GM12878 (cell line): ENCODE results near the gene YWHAG. TPM values are rescaled to one million over a fixed set of nuclear protein-coding genes. Genes with fewer than 3 reads are reported as not detected.

Source experiments
- ATAC-seq: fragments of 200-7000 bp; cut with Tn5 transposase; 3 replicates; pipeline ENCODE4 v1.9.1; 2020; ENCODE audit warnings: mild to moderate bottlenecking, moderate library complexity
- BruUV-seq: library from RNA; stranded (reverse); fragments of 400-500 nt; replicated peaks from 2 replicates; lab custom pipeline; 2021; lab: Mats Ljungman, UMichigan
- CTCF ChIA-PET: fragments of 300-600 bp; sonication (Branson Sonifier 250); formaldehyde crosslinking; extraction: SDS; loops from one replicate; lab custom pipeline; 2021; ENCODE audit warnings: inconsistent platforms; lab: Yijun Ruan, JAX
- POLR2A ChIA-PET: fragments of 350-600 bp; formaldehyde crosslinking; extraction: SDS; loops from one replicate; lab custom pipeline; 2021; ENCODE audit warnings: inconsistent platforms; lab: Charles Lee
- RAD21 ChIA-PET: fragments of 300-600 bp; sonication (Branson Sonifier 250); formaldehyde crosslinking; loops from one replicate; lab custom pipeline; 2023; ENCODE audit warnings: antibody characterized with exemption; ENCODE audit not compliant: unreplicated experiment; lab: Charles Lee
- SMC1A ChIA-PET: fragments of 300-600 bp; sonication (Branson Sonifier 250); formaldehyde crosslinking; loops from one replicate; lab custom pipeline; 2023; ENCODE audit not compliant: unreplicated experiment, uncharacterized antibody; lab: Charles Lee
- DNase-seq: peaks from one replicate; pipeline ENCODE4 v3.0.0-alpha.2; 2011; ENCODE audit warnings: low read depth, low spot score
- FAIRE-seq: peaks from 3 replicates; lab custom pipeline; 2011; peaks lifted over from hg19 to GRCh38; lab: Jason Lieb, UNC
- H2AFZ ChIP-seq: 2 replicates; pipeline ENCODE4 v1.6.0; 2011; ENCODE audit warnings: low read depth, low read length, control low read depth; ENCODE audit not compliant: control insufficient read depth
- H3K27ac ChIP-seq: 2 replicates; pipeline ENCODE4 v1.5.1; 2011; ENCODE audit warnings: control low read depth; ENCODE audit not compliant: control insufficient read depth, insufficient read depth
- H3K27me3 ChIP-seq, 2 experiments: replicated peaks in 1 of 2; 2 replicates each; pipeline versions ENCODE4 v1.6.0 to v1.6.1; 2011; ENCODE audit warnings: low read length in 1 of 2; ENCODE audit not compliant: control insufficient read depth in 2 of 2, insufficient read depth in 2 of 2
- H3K36me3 ChIP-seq, 2 experiments: 2 replicates each; pipeline ENCODE4 v1.5.1; 2011; ENCODE audit warnings: low read length in 1 of 2; ENCODE audit not compliant: control insufficient read depth in 2 of 2, insufficient read depth in 2 of 2
- H3K4me1 ChIP-seq: 2 replicates; pipeline ENCODE4 v1.6.1; 2011; ENCODE audit warnings: mild to moderate bottlenecking, low read length, moderate library complexity, mixed read lengths; ENCODE audit not compliant: control insufficient read depth, insufficient read depth
- H3K4me2 ChIP-seq: 2 replicates; pipeline ENCODE4 v1.6.0; 2011; ENCODE audit warnings: control low read depth; ENCODE audit not compliant: control insufficient read depth, insufficient read depth
- H3K4me3 ChIP-seq: fragments of 200-600 bp; sonication (generic); 2 replicates; pipeline ENCODE4 v1.5.1; 2016
- H3K79me2 ChIP-seq: 2 replicates; pipeline ENCODE4 v1.6.0; 2011; ENCODE audit warnings: low read length; ENCODE audit not compliant: control insufficient read depth, insufficient read depth
- H3K9ac ChIP-seq: 2 replicates; pipeline ENCODE4 v1.8.0; 2011; ENCODE audit warnings: low read length, control low read depth, mixed read lengths; ENCODE audit not compliant: control insufficient read depth, insufficient read depth
- H3K9me3 ChIP-seq: replicated peaks from 3 replicates; pipeline ENCODE4 v1.5.1; 2011; ENCODE audit warnings: mild to moderate bottlenecking, low read length; ENCODE audit not compliant: control insufficient read depth, insufficient read depth
- H4K20me1 ChIP-seq: 2 replicates; pipeline ENCODE4 v1.6.0; 2011; ENCODE audit not compliant: control insufficient read depth, insufficient read depth
- NR2C1 ChIP-seq: fragments of 450-650 bp; IDR thresholded peaks from 2 replicates; pipeline ENCODE4 v1.6.1; 2017; ENCODE audit warnings: antibody characterized with exemption, mild to moderate bottlenecking, moderate library complexity
- POLR2AphosphoS2 ChIP-seq: IDR thresholded peaks from 2 replicates; pipeline ENCODE4 v1.6.1; 2011; ENCODE audit warnings: low read depth, mild to moderate bottlenecking, low read length, improper control_type of control experiment, moderate library complexity
- SUPT20H ChIP-seq: IDR thresholded peaks from 2 replicates; pipeline ENCODE4 v1.6.1; 2011; ENCODE audit warnings: low read depth, mild to moderate bottlenecking, low read length, moderate library complexity, borderline replicate concordance; ENCODE audit not compliant: control insufficient read depth
- YY1 ChIP-seq: IDR thresholded peaks from 2 replicates; pipeline ENCODE4 v1.6.1; 2011; ENCODE audit warnings: low read depth, mild to moderate bottlenecking, low read length
- ZNF217 ChIP-seq: fragments of 450-650 bp; IDR thresholded peaks from 2 replicates; pipeline ENCODE4 v1.6.1; 2017; ENCODE audit warnings: antibody characterized with exemption, mild to moderate bottlenecking
- ZNF687 ChIP-seq: fragments of 450-650 bp; IDR thresholded peaks from 2 replicates; pipeline ENCODE4 v1.6.1; 2017; ENCODE audit warnings: mild to moderate bottlenecking, moderate library complexity
- WGBS: methylation state at CpG from one replicate; pipeline ENCODE4 v1.1.6; 2016; ENCODE audit warnings: low lambda C conversion rate; ENCODE audit not compliant: insufficient replicate concordance, insufficient coverage; ENCODE audit errors: missing lambda C conversion rate; 5-methylcytosine and 5-hydroxymethylcytosine counted together
- in situ Hi-C: fragments of 300-500 bp; cut with MboI; formaldehyde crosslinking; loops from 9 replicates; pipeline ENCODE4 v1.14.3; 2018; ENCODE audit warnings: mixed read lengths
- intact Hi-C: fragments of 100-400 bp; cut with micrococcal nuclease; formaldehyde crosslinking; loops from one replicate; pipeline ENCODE4 v1.14.2; 2022; ENCODE audit not compliant: unreplicated experiment
- polyA plus RNA-seq, 11 experiments: library from polyadenylated mRNA; depleted of rRNA in 4 of 11; unstranded in 6 of 11; stranded (reverse) in 5 of 11; fragments of >200 nt; fragmentation: Nextera tagmentation in 4 of 11; fragmentation: Illumina TruSeq in 1 of 11; extraction: Ambion mirVana in 4 of 11; extraction: Trizol in 1 of 11; gene quantifications; 1 replicate in 1 of 11; 2 replicates in 10 of 11; pipeline versions ENCODE4 v1.2.1 to v1.2.3, GENCODE V29; 2011 to 2016; ENCODE audit warnings: inconsistent platforms in 2 of 11, missing spikeins in 2 of 11, low read depth in 1 of 11
- total RNA-seq, 4 experiments: library from RNA; depleted of rRNA in 3 of 4; stranded (reverse); fragments of >200 nt in 3 of 4; fragmentation: Illumina TruSeq in 1 of 4; extraction: Trizol in 1 of 4; gene quantifications; 2 replicates each; pipeline versions ENCODE4 v1.2.1 to v1.2.3, GENCODE V29; 2013 to 2021
- TF ChIP-seq, protein P1 (sequence below): IDR thresholded peaks from 2 replicates; pipeline ENCODE4 v1.6.1; 2012; ENCODE audit warnings: low read length, inconsistent platforms

The YWHAG gene
- total and polyA plus RNA-seq, 10 of the 15 experiments (the other 5 are each of a cell fraction or from before 2014, with no cell fraction given), result 20.2 to 157 (median 41.3) TPM

DNA sequence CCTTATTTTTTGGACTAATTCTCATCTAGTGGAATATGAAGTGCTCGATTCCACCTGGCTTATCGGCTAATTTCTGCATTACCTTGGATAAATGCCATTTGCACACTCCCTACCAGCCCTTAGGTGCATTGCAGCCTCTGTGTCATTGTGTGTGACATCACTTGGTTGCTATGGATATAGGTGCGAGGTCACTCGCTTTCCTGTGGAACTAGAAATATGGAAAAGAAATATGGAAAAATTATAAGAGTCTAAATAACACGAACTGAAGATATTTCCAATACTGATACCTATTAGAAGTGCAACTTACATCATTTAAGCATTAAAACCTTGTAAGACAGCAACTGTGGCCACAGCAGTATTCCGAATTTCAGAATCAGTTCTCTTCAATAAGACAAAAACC lies 2.0 kb downstream of the YWHAG start (continued):
- no peak for TF ChIP-seq YY1
- TF ChIP-seq POLR2AphosphoS2, result no peak
- TF ChIP-seq ZNF687, result no peak
- no peak for TF ChIP-seq NR2C1
- TF ChIP-seq, protein P1, sequence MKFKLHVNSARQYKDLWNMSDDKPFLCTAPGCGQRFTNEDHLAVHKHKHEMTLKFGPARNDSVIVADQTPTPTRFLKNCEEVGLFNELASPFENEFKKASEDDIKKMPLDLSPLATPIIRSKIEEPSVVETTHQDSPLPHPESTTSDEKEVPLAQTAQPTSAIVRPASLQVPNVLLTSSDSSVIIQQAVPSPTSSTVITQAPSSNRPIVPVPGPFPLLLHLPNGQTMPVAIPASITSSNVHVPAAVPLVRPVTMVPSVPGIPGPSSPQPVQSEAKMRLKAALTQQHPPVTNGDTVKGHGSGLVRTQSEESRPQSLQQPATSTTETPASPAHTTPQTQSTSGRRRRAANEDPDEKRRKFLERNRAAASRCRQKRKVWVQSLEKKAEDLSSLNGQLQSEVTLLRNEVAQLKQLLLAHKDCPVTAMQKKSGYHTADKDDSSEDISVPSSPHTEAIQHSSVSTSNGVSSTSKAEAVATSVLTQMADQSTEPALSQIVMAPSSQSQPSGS, result peak; percentile 38; the same call in 1 of the 2 replicates

DNA sequence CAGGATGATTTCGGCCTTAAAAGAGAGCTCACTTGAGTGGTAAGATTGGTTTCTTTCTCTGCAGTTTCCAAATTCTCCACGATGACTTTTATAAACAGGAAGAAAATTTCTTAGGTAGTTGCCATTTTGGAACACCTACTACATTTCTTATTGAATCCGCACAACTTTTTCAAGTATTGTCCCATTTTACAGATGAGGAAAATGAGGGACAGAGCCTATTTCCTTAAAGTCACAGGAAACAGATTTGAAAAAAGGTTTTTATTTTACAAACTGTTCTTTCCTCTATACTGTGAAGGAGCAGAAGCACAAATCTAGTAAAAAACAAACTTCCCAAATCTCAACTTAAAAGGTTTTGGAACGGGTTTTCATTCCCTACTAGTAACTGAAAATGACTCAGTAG lies 2.7 kb downstream of the YWHAG start:
- no peaks in the 10 kb centered on the region for H3K27me3 ChIP-seq
- H4K20me1 ChIP-seq, result peaks cover 10% of the 10 kb centered on the region
- intact Hi-C loops (no loop called here), in situ Hi-C loops (no loop called here)
- FAIRE-seq, result no peak
- RAD21 ChIA-PET, result no interaction called here
- CTCF ChIA-PET, result interaction anchor here (1.0 kb wide), 1 partner anchor 37 kb away, joined by 3 read pairs; no protein-coding TSS in a partner anchor
- DNase-seq, result no peak
- no peak overlapping the region for H3K9ac ChIP-seq
- no peak overlapping the region for H3K27ac ChIP-seq
- no TSS peak for BruUV-seq
- H3K79me2 ChIP-seq, result peaks cover 77% of the 10 kb centered on the region
- SMC1A ChIA-PET, result interaction anchor here (1.4 kb wide), 1 partner anchor 33 kb away, joined by 7 read pairs; no protein-coding TSS in a partner anchor
- peaks cover 2% of the 10 kb centered on the region; the same call in 2 of the 3 replicates for H3K9me3 ChIP-seq
- no peak overlapping the region for H2AFZ ChIP-seq
- POLR2A ChIA-PET, result interaction anchor here (1.2 to 4.9 kb wide), 3 partner anchors 9 to 37 kb away, joined by 3 to 67 read pairs (median 8); no protein-coding TSS in a partner anchor
- peaks cover 0 to 18% of the 10 kb centered on the region in 2 experiments; a peak in 3 of 4 replicates for H3K36me3 ChIP-seq
- 0 out of 2 replicates have a peak, but pooled peaks have one; percentile 25 for TF ChIP-seq ZNF217
- TF ChIP-seq SUPT20H, result no peak
- H3K4me3 ChIP-seq, result peak overlapping the region; percentile 99
- H3K4me1 ChIP-seq, result peaks cover 9% of the 10 kb centered on the region
- H3K4me2 ChIP-seq, result peak overlapping the region; percentile 44
- no peak for ATAC-seq
- 97% methylated on average over 4 of the region's 4 CpGs for WGBS
